IMR-90 (cell line): ENCODE data around the gene MMP10.
A peak's percentile ranks its signal among the peaks of the same experiment; 100 is the strongest.

Source experiments
- CEBPB ChIP-seq: IDR thresholded peaks from 2 replicates; pipeline ENCODE4 v1.6.1; 2012; ENCODE audit warnings: low read depth, low read length, improper control_type of control experiment
- CHD1 ChIP-seq: IDR thresholded peaks from 2 replicates; pipeline ENCODE4 v1.6.1; 2012; ENCODE audit warnings: low read depth, low read length, improper control_type of control experiment
- FOS ChIP-seq: fragments of 150-350 bp; IDR thresholded peaks from 2 replicates; pipeline ENCODE4 v1.6.1; 2016; ENCODE audit warnings: low read depth, low read length
- MAFK ChIP-seq: IDR thresholded peaks from 2 replicates; pipeline ENCODE4 v1.6.1; 2012; ENCODE audit warnings: low read depth, low read length, improper control_type of control experiment
- MAZ ChIP-seq: IDR thresholded peaks from 2 replicates; pipeline ENCODE4 v1.6.1; 2012; ENCODE audit warnings: low read depth, mild to moderate bottlenecking, low read length, improper control_type of control experiment, moderate library complexity, borderline replicate concordance
- MXI1 ChIP-seq: IDR thresholded peaks from 2 replicates; pipeline ENCODE4 v1.6.1; 2012; ENCODE audit warnings: low read depth, mild to moderate bottlenecking, low read length, moderate library complexity, borderline replicate concordance
- NFE2L2 ChIP-seq: fragments of 150-350 bp; IDR thresholded peaks from 2 replicates; pipeline ENCODE4 v1.6.1; 2016; ENCODE audit warnings: low read depth, mild to moderate bottlenecking, low read length
- POLR2A ChIP-seq: IDR thresholded peaks from 2 replicates; pipeline ENCODE4 v1.6.1; 2012; ENCODE audit warnings: mild to moderate bottlenecking, low read depth, low read length
- RAD21 ChIP-seq: IDR thresholded peaks from 2 replicates; pipeline ENCODE4 v1.6.1; 2012; ENCODE audit warnings: low read length, improper control_type of control experiment
- RCOR1 ChIP-seq: IDR thresholded peaks from 2 replicates; pipeline ENCODE4 v1.6.1; 2012; ENCODE audit warnings: mild to moderate bottlenecking, low read length, improper control_type of control experiment; ENCODE audit not compliant: insufficient replicate concordance
- SMC3 ChIP-seq: fragments of 150-350 bp; IDR thresholded peaks from 2 replicates; pipeline ENCODE4 v1.6.1; 2016; ENCODE audit warnings: low read depth, mild to moderate bottlenecking, antibody characterized with exemption, low read length, moderate library complexity
- TF ChIP-seq, protein P1 (sequence below): fragments of 150-350 bp; IDR thresholded peaks from 2 replicates; pipeline ENCODE4 v1.6.1; 2017; ENCODE audit warnings: mild to moderate bottlenecking, antibody characterized with exemption, low read length, low read depth
- TF ChIP-seq, protein P2 (sequence below): conservative IDR thresholded peaks from 2 replicates; pipeline ENCODE4 v1.5.1; 2012; ENCODE audit warnings: mild to moderate bottlenecking, low read depth, low read length, improper control_type of control experiment
- TF ChIP-seq, protein P3 (sequence below): fragments of 150-350 bp; IDR thresholded peaks from 2 replicates; pipeline ENCODE4 v1.6.1; 2016; ENCODE audit warnings: low read depth, mild to moderate bottlenecking, low read length, moderate library complexity, borderline replicate concordance

DNA sequence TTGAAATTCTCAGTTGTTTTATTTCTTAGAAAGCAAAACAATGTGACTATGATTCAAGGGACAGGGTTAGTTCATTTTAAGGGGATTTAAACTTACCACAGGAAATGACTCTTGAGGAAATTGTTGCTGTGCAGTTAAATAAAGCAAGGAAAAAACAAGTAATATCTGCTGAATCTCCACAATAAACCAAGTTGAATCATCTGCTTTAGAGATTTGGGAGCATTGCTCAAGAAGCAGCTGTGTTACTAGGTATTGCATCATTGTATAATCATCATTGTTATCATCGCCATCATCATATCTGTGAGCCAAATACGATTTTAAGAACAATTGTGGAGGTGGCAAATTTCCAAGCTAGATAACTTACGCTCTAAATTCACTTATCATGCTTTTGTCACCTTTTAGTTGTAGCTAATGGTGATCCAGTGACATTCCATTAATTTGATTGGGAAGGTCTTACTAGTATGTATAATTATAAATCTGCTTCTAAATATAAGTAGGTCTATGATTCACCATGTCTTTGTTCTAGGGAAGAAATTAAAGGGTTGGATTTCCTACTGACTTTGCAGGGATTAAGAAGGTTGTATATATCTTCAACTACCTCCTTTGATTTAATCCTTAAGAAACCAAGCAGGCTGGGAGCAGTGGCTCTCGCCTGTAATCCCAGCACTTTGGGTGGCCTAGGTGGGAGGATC lies 19.9 kb downstream of the MMP10 start:
- TF ChIP-seq NFE2L2, result peak; percentile 21; the same call in 1 of the 2 replicates
- TF ChIP-seq, protein P1, sequence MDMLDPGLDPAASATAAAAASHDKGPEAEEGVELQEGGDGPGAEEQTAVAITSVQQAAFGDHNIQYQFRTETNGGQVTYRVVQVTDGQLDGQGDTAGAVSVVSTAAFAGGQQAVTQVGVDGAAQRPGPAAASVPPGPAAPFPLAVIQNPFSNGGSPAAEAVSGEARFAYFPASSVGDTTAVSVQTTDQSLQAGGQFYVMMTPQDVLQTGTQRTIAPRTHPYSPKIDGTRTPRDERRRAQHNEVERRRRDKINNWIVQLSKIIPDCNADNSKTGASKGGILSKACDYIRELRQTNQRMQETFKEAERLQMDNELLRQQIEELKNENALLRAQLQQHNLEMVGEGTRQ, result no peak
- TF ChIP-seq, protein P2, sequence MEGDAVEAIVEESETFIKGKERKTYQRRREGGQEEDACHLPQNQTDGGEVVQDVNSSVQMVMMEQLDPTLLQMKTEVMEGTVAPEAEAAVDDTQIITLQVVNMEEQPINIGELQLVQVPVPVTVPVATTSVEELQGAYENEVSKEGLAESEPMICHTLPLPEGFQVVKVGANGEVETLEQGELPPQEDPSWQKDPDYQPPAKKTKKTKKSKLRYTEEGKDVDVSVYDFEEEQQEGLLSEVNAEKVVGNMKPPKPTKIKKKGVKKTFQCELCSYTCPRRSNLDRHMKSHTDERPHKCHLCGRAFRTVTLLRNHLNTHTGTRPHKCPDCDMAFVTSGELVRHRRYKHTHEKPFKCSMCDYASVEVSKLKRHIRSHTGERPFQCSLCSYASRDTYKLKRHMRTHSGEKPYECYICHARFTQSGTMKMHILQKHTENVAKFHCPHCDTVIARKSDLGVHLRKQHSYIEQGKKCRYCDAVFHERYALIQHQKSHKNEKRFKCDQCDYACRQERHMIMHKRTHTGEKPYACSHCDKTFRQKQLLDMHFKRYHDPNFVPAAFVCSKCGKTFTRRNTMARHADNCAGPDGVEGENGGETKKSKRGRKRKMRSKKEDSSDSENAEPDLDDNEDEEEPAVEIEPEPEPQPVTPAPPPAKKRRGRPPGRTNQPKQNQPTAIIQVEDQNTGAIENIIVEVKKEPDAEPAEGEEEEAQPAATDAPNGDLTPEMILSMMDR, result no peak
- TF ChIP-seq RCOR1, result peak; percentile 86
- peak; percentile 79 for TF ChIP-seq MAFK
- TF ChIP-seq POLR2A, result no peak
- TF ChIP-seq MXI1, result no peak
- TF ChIP-seq, protein P3, sequence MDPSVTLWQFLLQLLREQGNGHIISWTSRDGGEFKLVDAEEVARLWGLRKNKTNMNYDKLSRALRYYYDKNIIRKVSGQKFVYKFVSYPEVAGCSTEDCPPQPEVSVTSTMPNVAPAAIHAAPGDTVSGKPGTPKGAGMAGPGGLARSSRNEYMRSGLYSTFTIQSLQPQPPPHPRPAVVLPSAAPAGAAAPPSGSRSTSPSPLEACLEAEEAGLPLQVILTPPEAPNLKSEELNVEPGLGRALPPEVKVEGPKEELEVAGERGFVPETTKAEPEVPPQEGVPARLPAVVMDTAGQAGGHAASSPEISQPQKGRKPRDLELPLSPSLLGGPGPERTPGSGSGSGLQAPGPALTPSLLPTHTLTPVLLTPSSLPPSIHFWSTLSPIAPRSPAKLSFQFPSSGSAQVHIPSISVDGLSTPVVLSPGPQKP, result no peak
- TF ChIP-seq CEBPB, result peak; percentile 100
- TF ChIP-seq FOS, result peak; percentile 87
- TF ChIP-seq MAZ, result no peak
- no peak for TF ChIP-seq RAD21
- TF ChIP-seq SMC3, result no peak
- TF ChIP-seq CHD1, result no peak
